Choroid plexus epithelial cell (primary cell): ENCODE data around the gene SEMG2.

Source experiments
- DNase-seq: peaks from one replicate; pipeline ENCODE4 v3.0.0-alpha.2; 2010; ENCODE audit warnings: low read depth
- H3K4me3 ChIP-seq: 2 replicates; pipeline ENCODE4 v1.5.1; 2011; ENCODE audit warnings: low read depth, mild to moderate bottlenecking, control low read depth, low read length, moderate library complexity
- CTCF ChIP-seq: conservative IDR thresholded peaks from 2 replicates; pipeline ENCODE4 v1.5.1; 2011; ENCODE audit warnings: low read depth, mild to moderate bottlenecking, control low read depth, inconsistent platforms, low read length, moderate library complexity

SEMG2 gene

DNA sequence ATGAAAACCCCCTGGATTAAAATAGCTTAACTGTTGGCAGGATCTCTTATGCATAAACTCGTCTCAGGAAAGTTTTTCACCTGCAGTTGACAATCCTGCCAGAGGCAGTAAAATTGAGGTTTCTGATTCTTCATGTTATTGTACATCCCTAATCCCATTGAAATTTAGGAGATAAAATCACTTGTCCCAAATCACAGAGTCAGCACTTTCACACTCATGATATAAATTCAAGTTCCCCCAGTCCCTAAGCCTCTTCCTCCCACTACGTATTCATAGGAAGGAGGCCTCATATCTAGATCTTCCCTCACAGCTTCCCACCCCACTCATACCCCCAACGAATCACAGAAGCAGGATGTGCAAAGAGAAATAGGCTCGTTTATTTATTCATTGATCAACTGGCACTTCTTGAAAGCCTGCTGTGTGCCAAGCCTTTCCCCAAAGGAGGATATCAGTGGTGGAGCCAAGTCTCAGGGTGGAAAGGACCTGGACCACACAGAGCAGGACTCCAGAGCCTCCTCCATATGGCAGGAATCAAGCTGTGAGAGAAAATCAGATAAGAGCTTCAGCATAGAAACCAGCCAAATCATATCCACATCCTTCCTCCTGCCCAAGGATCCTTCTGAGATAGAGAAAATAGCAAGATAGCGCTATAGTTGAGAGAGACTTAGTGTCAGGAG, 30.8 kb downstream of the SEMG2 start:
- H3K4me3 ChIP-seq = no peak overlapping the region
- no peak for TF ChIP-seq CTCF
- DNase-seq = no peak

DNA sequence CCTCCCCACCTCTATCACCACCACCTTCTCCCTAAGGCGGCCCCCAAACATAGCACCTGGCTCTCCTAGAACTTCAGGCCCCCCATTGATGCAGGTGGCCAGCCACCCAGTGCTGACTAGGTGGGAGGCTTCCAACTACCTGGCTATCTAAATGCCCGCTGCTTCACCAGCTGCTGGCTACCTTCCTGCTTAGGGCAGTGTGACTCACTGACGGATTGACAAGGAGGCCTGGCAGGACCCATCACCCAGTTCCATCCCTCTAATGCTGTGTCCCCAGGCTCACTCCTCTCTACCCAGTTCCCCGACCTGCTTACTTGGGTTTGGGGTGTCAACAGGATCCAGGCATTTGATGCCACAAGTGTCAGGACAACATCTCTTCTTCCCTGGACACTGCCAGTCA, 32.1 kb downstream of the SEMG2 start:
- TF ChIP-seq CTCF = no peak
- no peak overlapping the region for H3K4me3 ChIP-seq
- no peak for DNase-seq

DNA sequence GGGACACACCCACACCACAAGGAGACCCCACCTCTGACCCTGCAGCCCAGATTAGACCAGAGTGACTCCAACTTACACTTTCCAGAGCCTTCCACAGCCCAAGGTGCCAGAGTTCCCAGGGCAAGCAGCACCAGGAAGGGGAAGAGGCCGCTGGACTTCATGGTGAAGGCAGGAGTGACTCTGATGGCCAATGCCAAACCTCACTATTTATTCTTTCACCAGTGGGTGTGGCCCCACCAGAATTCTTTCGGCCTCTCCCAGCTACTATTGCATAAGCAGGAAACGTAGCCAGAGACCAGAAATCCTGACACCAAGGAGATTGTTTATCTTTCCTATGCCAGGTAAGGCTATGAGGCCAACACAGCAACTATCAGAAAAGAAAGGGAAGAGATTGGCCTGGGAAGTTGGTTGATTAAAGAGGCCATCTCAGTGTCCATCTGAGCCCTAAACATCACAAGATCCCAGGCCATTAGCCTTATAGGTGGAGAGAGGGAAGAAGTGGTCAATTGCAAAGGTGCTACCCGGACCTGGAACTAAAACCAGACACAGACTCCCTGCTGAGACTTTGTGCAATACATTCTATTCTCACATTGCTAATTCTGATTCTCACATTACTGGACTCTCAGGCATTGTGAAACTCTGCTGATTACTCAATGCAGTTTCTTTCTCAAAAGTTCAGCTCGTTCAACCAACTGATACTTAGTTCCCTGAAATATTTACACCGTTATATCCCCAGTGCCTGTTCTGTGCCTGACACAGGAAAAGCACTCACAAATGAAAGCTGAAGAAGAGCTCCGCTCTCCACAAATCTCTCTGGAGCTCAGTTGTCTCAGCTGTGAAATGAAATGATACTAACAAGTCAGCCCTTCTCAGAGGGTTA, 33.5 kb downstream of the SEMG2 start, which contains the start of gene SLPI:
SLPI (minus strand) TSS at position 182 of the 880 bp plus-strand sequence; CDS start at position 161, 21 bp downstream.
- H3K4me3 ChIP-seq = no peak within 1 kb of the TSS
- peak; percentile 91 for DNase-seq
- no peak for TF ChIP-seq CTCF

GRCh38 chr20:45257161-45257560, 36.0 kb downstream of the SEMG2 start:
- no peak for DNase-seq
- no peak overlapping the region for H3K4me3 ChIP-seq
- TF ChIP-seq CTCF = no peak

DNA sequence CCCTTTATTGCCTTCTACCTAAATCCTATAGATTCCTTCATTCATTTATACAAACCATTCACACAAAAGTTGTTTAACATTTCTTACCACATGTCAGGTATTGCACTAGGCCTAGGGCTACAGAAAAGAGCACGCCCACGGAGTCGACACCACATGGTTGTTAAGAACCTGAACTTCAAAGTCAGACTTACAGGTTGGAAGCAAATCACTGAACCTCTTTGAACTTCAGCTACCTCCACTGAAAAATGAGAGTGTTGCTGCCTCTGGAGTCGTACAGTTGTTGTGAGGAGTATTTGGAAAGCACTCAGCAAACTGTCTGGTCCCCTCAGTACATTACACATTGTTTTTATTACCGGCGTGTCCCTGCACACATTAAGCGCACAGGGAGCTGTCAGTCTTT, 36.5 kb downstream of the SEMG2 start:
- H3K4me3 ChIP-seq = no peak overlapping the region
- DNase-seq = no peak
- TF ChIP-seq CTCF = no peak

DNA sequence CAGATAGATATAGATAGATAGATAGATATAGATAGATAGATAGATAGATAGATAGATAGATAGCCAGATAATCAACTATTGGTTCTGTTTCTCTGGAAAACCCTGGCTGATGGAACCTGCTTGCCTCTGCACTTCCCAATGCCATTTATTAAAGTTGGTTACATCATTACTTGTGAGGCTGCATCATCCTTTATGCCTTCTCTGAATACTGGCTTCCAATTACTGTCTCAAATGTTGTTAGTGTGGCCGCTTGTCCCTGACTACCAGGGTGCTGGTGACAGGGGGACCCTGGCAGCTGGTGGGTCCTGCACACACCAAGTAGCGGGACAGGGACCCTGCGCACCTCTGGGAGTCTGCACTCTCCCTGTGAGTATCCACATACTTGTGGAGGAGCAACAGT, 37.1 kb downstream of the SEMG2 start:
- TF ChIP-seq CTCF = no peak
- no peak overlapping the region for H3K4me3 ChIP-seq
- DNase-seq = no peak
